CD4-positive, alpha-beta memory T cell (primary cell): ENCODE results near the gene TAF4B. TPM values are rescaled to one million over a fixed set of nuclear protein-coding genes. Genes with fewer than 3 reads are reported as not detected.

Experiments used
- CTCF ChIA-PET: fragments of 350-600 bp; sonication (Branson Sonifier 250); formaldehyde crosslinking; loops from one replicate; lab custom pipeline; 2021; ENCODE audit warnings: inconsistent platforms; ENCODE audit not compliant: partially characterized antibody; lab: Charles Lee
- POLR2A ChIA-PET: fragments of 350-600 bp; sonication (Branson Sonifier 250); formaldehyde crosslinking; loops from one replicate; lab custom pipeline; 2021; ENCODE audit not compliant: partially characterized antibody; lab: Charles Lee
- DNase-seq, 5 donors: peaks; one replicate each; pipeline versions ENCODE4 v3.0.0 to v3.0.0-alpha.2; 2020 to 2022; ENCODE audit warnings: mixed read lengths in 1 of 5
- H3K27ac ChIP-seq: one replicate; pipeline ENCODE4 v1.7.0; 2013; ENCODE audit warnings: low read depth, low read length
- H3K27me3 ChIP-seq: 2 replicates; pipeline ENCODE4 v1.7.0; 2013; ENCODE audit warnings: mild to moderate bottlenecking, low read length, moderate library complexity; ENCODE audit not compliant: insufficient read depth
- H3K36me3 ChIP-seq: 2 replicates; pipeline ENCODE4 v1.7.0; 2013; ENCODE audit warnings: mild to moderate bottlenecking, low read length, moderate library complexity; ENCODE audit not compliant: insufficient read depth
- H3K4me1 ChIP-seq: 2 replicates; pipeline ENCODE4 v1.7.0; 2013; ENCODE audit warnings: mild to moderate bottlenecking, low read length, moderate library complexity; ENCODE audit not compliant: insufficient read depth
- H3K4me3 ChIP-seq, 2 donors: one replicate each; pipeline ENCODE4 v1.7.0; 2013; ENCODE audit warnings: low read length in 2 of 2, mild to moderate bottlenecking in 1 of 2
- H3K9me3 ChIP-seq, 2 donors: one replicate each; pipeline ENCODE4 v1.7.0; 2013; ENCODE audit warnings: low read length in 2 of 2, control low read depth in 1 of 2; ENCODE audit not compliant: control insufficient read depth in 1 of 2
- H3K27ac Mint-ChIP-seq, 7 donors: one replicate each; pipeline ENCODE4 v1.8.0; 2020 to 2021; ENCODE audit warnings: mixed read lengths in 7 of 7, mild to moderate bottlenecking in 6 of 7, inconsistent platforms in 3 of 7, moderate library complexity in 3 of 7
- H3K27me3 Mint-ChIP-seq, 2 donors: one replicate each; pipeline ENCODE4 v1.8.0; 2020 to 2021; ENCODE audit warnings: mixed read lengths in 2 of 2
- H3K36me3 Mint-ChIP-seq, 2 donors: one replicate each; pipeline ENCODE4 v1.8.0; 2020 to 2021; ENCODE audit warnings: mixed read lengths in 2 of 2, inconsistent platforms in 1 of 2, mild to moderate bottlenecking in 1 of 2
- H3K4me1 Mint-ChIP-seq, 4 donors: one replicate each; pipeline ENCODE4 v1.8.0; 2020 to 2021; ENCODE audit warnings: mixed read lengths in 4 of 4, mild to moderate bottlenecking in 1 of 4
- H3K4me3 Mint-ChIP-seq, 8 donors: one replicate each; pipeline ENCODE4 v1.8.0; 2020 to 2021; ENCODE audit warnings: mixed read lengths in 8 of 8, mild to moderate bottlenecking in 7 of 8, moderate library complexity in 6 of 8, inconsistent platforms in 3 of 8
- H3K9me3 Mint-ChIP-seq, 8 donors: one replicate each; pipeline ENCODE4 v1.8.0; 2020 to 2021; ENCODE audit warnings: mixed read lengths in 8 of 8, mild to moderate bottlenecking in 5 of 8, inconsistent platforms in 3 of 8, moderate library complexity in 1 of 8
- intact Hi-C: fragments of 100-400 bp; cut with micrococcal nuclease; formaldehyde crosslinking; loops from one replicate; pipeline ENCODE4 v1.15.1; 2023
- polyA plus RNA-seq, 2 donors: library from polyadenylated mRNA; unstranded; fragments of 300-500 nt; fragmentation: Illumina TruSeq; gene quantifications; one replicate each; pipeline ENCODE4 v1.2.3, GENCODE V29; 2021
- total RNA-seq, 2 experiments: library from RNA; stranded (reverse); gene quantifications; one replicate each; pipeline ENCODE4 v1.2.3, GENCODE V29; 2021

The TAF4B gene
- total and polyA plus RNA-seq, 4 experiments from 2014 or later: 4.9 to 8.1 (median 7.0) TPM

- no peak for DNase-seq
- Histone ChIP-seq H3K4me1 (no peaks in the 10 kb centered on the region), H3K9me3 (no peaks in the 10 kb centered on the region), H3K4me3 (no peak overlapping the region), H3K27ac (no peak overlapping the region), H3K27me3 (no peaks in the 10 kb centered on the region), H3K36me3 (no peaks in the 10 kb centered on the region)
- Mint-ChIP-seq H3K4me3 (no peak overlapping the region), H3K36me3 (peaks cover 12 to 15% of the 10 kb centered on the region in 2 donors), H3K4me1 (no peaks in the 10 kb centered on the region), H3K27ac (no peak overlapping the region), H3K9me3 (no peaks in the 10 kb centered on the region), H3K27me3 (no peaks in the 10 kb centered on the region)
- ChIA-PET POLR2A (no interaction called here), CTCF (no interaction called here)
- intact Hi-C loops: no loop called here
Measured at GRCh38 chr18:26394047-26394654, 167.9 kb downstream of the TAF4B start.

- Mint-ChIP-seq H3K27ac (no peak overlapping the region), H3K4me3 (no peak overlapping the region), H3K36me3 (no peaks in the 10 kb centered on the region), H3K9me3 (no peaks in the 10 kb centered on the region), H3K27me3 (no peaks in the 10 kb centered on the region), H3K4me1 (no peaks in the 10 kb centered on the region)
- ChIA-PET CTCF (no interaction called here), POLR2A (no interaction called here)
- Histone ChIP-seq H3K9me3 (no peaks in the 10 kb centered on the region), H3K4me1 (no peaks in the 10 kb centered on the region), H3K36me3 (no peaks in the 10 kb centered on the region), H3K27ac (no peak overlapping the region), H3K4me3 (no peak overlapping the region), H3K27me3 (no peaks in the 10 kb centered on the region)
- intact Hi-C loops: loop anchor here (5.0 kb wide), 1 partner anchor 1200 kb away; no protein-coding TSS in a partner anchor
- DNase-seq: no peak
Measured at GRCh38 chr18:26397019-26397418, 170.8 kb downstream of the TAF4B start.

GRCh38 chr18:26403491-26403890, 177.2 kb downstream of the TAF4B start:
- Mint-ChIP-seq H3K9me3 (no peaks in the 10 kb centered on the region), H3K27ac (no peak overlapping the region), H3K4me3 (no peak overlapping the region), H3K27me3 (no peaks in the 10 kb centered on the region), H3K4me1 (no peaks in the 10 kb centered on the region), H3K36me3 (no peaks in the 10 kb centered on the region)
- Histone ChIP-seq H3K36me3 (no peaks in the 10 kb centered on the region), H3K9me3 (no peaks in the 10 kb centered on the region), H3K4me1 (no peaks in the 10 kb centered on the region), H3K4me3 (no peak overlapping the region), H3K27me3 (no peaks in the 10 kb centered on the region), H3K27ac (no peak overlapping the region)
- intact Hi-C loops: no loop called here
- ChIA-PET POLR2A (no interaction called here), CTCF (interaction anchor here (2.0 kb wide), 1 partner anchor 20 kb away, joined by 7 read pairs; no protein-coding TSS in a partner anchor)
- DNase-seq: no peak

GRCh38 chr18:26405190-26405801, 179.1 kb downstream of the TAF4B start:
- no peaks in the 10 kb centered on the region for H3K4me1 ChIP-seq
- intact Hi-C loops: loop anchor here (5.0 kb wide), 1 partner anchor 1123 kb away; no protein-coding TSS in a partner anchor
- ChIA-PET CTCF (interaction anchor here (2.0 kb wide), 1 partner anchor 22 kb away, joined by 7 read pairs; no protein-coding TSS in a partner anchor), POLR2A (no interaction called here)
- no peaks in the 10 kb centered on the region for H3K27me3 Mint-ChIP-seq
- H3K4me3 Mint-ChIP-seq: no peak overlapping the region
- H3K9me3 ChIP-seq: no peaks in the 10 kb centered on the region
- H3K27ac Mint-ChIP-seq: no peak overlapping the region
- H3K27ac ChIP-seq: no peak overlapping the region
- no peaks in the 10 kb centered on the region for H3K36me3 ChIP-seq
- H3K4me1 Mint-ChIP-seq: no peaks in the 10 kb centered on the region
- no peaks in the 10 kb centered on the region for H3K9me3 Mint-ChIP-seq
- DNase-seq: no peak
- no peak overlapping the region for H3K4me3 ChIP-seq
- H3K27me3 ChIP-seq: no peaks in the 10 kb centered on the region
- no peaks in the 10 kb centered on the region for H3K36me3 Mint-ChIP-seq

GRCh38 chr18:26406324-26406723, 180.1 kb downstream of the TAF4B start:
- no peaks in the 10 kb centered on the region for H3K27me3 Mint-ChIP-seq
- no peaks in the 10 kb centered on the region for H3K4me1 Mint-ChIP-seq
- no peak overlapping the region for H3K4me3 ChIP-seq
- no peaks in the 10 kb centered on the region for H3K9me3 Mint-ChIP-seq
- intact Hi-C loops: loop anchor here (5.0 kb wide), 1 partner anchor 1124 kb away; no protein-coding TSS in a partner anchor
- no peak overlapping the region for H3K4me3 Mint-ChIP-seq
- H3K27ac Mint-ChIP-seq: no peak overlapping the region
- no peaks in the 10 kb centered on the region for H3K9me3 ChIP-seq
- CTCF ChIA-PET: no interaction called here
- H3K27ac ChIP-seq: no peak overlapping the region
- no peaks in the 10 kb centered on the region for H3K36me3 Mint-ChIP-seq
- POLR2A ChIA-PET: no interaction called here
- no peaks in the 10 kb centered on the region for H3K27me3 ChIP-seq
- H3K36me3 ChIP-seq: no peaks in the 10 kb centered on the region
- DNase-seq: no peak
- no peaks in the 10 kb centered on the region for H3K4me1 ChIP-seq

- H3K9me3 Mint-ChIP-seq: no peaks in the 10 kb centered on the region
- no peaks in the 10 kb centered on the region for H3K27me3 Mint-ChIP-seq
- no peaks in the 10 kb centered on the region for H3K4me1 Mint-ChIP-seq
- no peak overlapping the region for H3K27ac ChIP-seq
- no peaks in the 10 kb centered on the region for H3K4me1 ChIP-seq
- H3K4me3 ChIP-seq: no peak overlapping the region
- H3K27me3 ChIP-seq: no peaks in the 10 kb centered on the region
- intact Hi-C loops: loop anchor here (5.0 kb wide), 1 partner anchor 1125 kb away; no protein-coding TSS in a partner anchor
- no peak overlapping the region for H3K27ac Mint-ChIP-seq
- CTCF ChIA-PET: no interaction called here
- no peak overlapping the region for H3K4me3 Mint-ChIP-seq
- H3K36me3 ChIP-seq: no peaks in the 10 kb centered on the region
- H3K9me3 ChIP-seq: no peaks in the 10 kb centered on the region
- no peaks in the 10 kb centered on the region for H3K36me3 Mint-ChIP-seq
- DNase-seq: no peak
- POLR2A ChIA-PET: no interaction called here
Measured at GRCh38 chr18:26406854-26407517, 180.7 kb downstream of the TAF4B start.

GRCh38 chr18:26407736-26408601, 181.7 kb downstream of the TAF4B start:
- Histone ChIP-seq H3K4me3 (no peak overlapping the region), H3K36me3 (no peaks in the 10 kb centered on the region), H3K9me3 (no peaks in the 10 kb centered on the region), H3K27ac (no peak overlapping the region), H3K4me1 (no peaks in the 10 kb centered on the region), H3K27me3 (no peaks in the 10 kb centered on the region)
- no peak overlapping the region for H3K27ac Mint-ChIP-seq
- H3K36me3 Mint-ChIP-seq: no peaks in the 10 kb centered on the region
- CTCF ChIA-PET: no interaction called here
- H3K4me3 Mint-ChIP-seq: no peak overlapping the region
- DNase-seq: no peak
- intact Hi-C loops: loop anchor here (5.0 kb wide), 1 partner anchor 1126 kb away; no protein-coding TSS in a partner anchor
- no peaks in the 10 kb centered on the region for H3K27me3 Mint-ChIP-seq
- no peaks in the 10 kb centered on the region for H3K4me1 Mint-ChIP-seq
- POLR2A ChIA-PET: no interaction called here
- H3K9me3 Mint-ChIP-seq: no peaks in the 10 kb centered on the region
